Activated T-cell treated with anti-CD3 and anti-CD28 coated beads, Interleukin-2, amount 50 U/mL, for 4 hours (primary cell): Measurements from ENCODE around the gene ATP4B. TPM values are rescaled to one million over a fixed set of nuclear protein-coding genes. Genes with fewer than 3 reads are reported as not detected.

Source experiments
- ATAC-seq, 2 donors: fragments of 200-7000 bp; cut with Tn5 transposase; one replicate each; pipeline ENCODE4 v1.10.0; 2021
- DNase-seq: peaks from one replicate; pipeline ENCODE4 v3.0.0-alpha.2; 2020
- H3K27me3 Mint-ChIP-seq: one replicate; pipeline ENCODE4 v1.8.0; 2021; ENCODE audit warnings: low read depth, mixed read lengths
- H3K36me3 Mint-ChIP-seq: one replicate; pipeline ENCODE4 v1.8.0; 2022; ENCODE audit warnings: mixed read lengths; ENCODE audit not compliant: insufficient read depth
- H3K4me1 Mint-ChIP-seq: one replicate; pipeline ENCODE4 v1.8.0; 2021; ENCODE audit warnings: low read depth, mixed read lengths
- H3K4me3 Mint-ChIP-seq: one replicate; pipeline ENCODE4 v1.8.0; 2021; ENCODE audit warnings: mild to moderate bottlenecking, moderate library complexity, mixed read lengths
- H3K9me3 Mint-ChIP-seq: one replicate; pipeline ENCODE4 v1.8.0; 2021; ENCODE audit warnings: mixed read lengths
- total RNA-seq, 3 donors: library from RNA; stranded (reverse); gene quantifications; one replicate each; pipeline ENCODE4 v1.2.1, GENCODE V29; 2021

The ATP4B gene
- total RNA-seq, 3 donors from 2014 or later = not detected

- no peaks in the 10 kb centered on the region for H3K27me3 Mint-ChIP-seq
- H3K4me1 Mint-ChIP-seq = peaks cover 20% of the 10 kb centered on the region
- no peak for DNase-seq
- no peak for ATAC-seq
- H3K9me3 Mint-ChIP-seq = no peaks in the 10 kb centered on the region
- peaks cover 8% of the 10 kb centered on the region for H3K36me3 Mint-ChIP-seq
- H3K4me3 Mint-ChIP-seq = no peak overlapping the region
Measured at GRCh38 chr13:113605461-113605860, 52.5 kb downstream of the ATP4B start.

- Mint-ChIP-seq H3K36me3 (peaks cover 6% of the 10 kb centered on the region), H3K9me3 (no peaks in the 10 kb centered on the region), H3K27me3 (no peaks in the 10 kb centered on the region), H3K4me1 (peaks cover 20% of the 10 kb centered on the region), H3K4me3 (no peak overlapping the region)
- ATAC-seq (no peak), DNase-seq (no peak)
Measured at GRCh38 chr13:113604186-113604585, 53.8 kb downstream of the ATP4B start.

GRCh38 chr13:113603116-113603710, 54.8 kb downstream of the ATP4B start:
- H3K9me3 Mint-ChIP-seq = no peaks in the 10 kb centered on the region
- ATAC-seq (no peak), DNase-seq (no peak)
- peaks cover 8% of the 10 kb centered on the region for H3K36me3 Mint-ChIP-seq
- no peak overlapping the region for H3K4me3 Mint-ChIP-seq
- H3K27me3 Mint-ChIP-seq = no peaks in the 10 kb centered on the region
- peaks cover 20% of the 10 kb centered on the region for H3K4me1 Mint-ChIP-seq

- no peak for DNase-seq
- H3K36me3 Mint-ChIP-seq = peaks cover 9% of the 10 kb centered on the region
- no peaks in the 10 kb centered on the region for H3K27me3 Mint-ChIP-seq
- no peaks in the 10 kb centered on the region for H3K9me3 Mint-ChIP-seq
- ATAC-seq = no peak
- H3K4me1 Mint-ChIP-seq = peaks cover 20% of the 10 kb centered on the region
- H3K4me3 Mint-ChIP-seq = no peak overlapping the region
Measured at GRCh38 chr13:113602291-113602988, 55.6 kb downstream of the ATP4B start.

GRCh38 chr13:113601166-113602070, 56.6 kb downstream of the ATP4B start:
- Mint-ChIP-seq H3K27me3 (no peaks in the 10 kb centered on the region), H3K9me3 (no peaks in the 10 kb centered on the region), H3K4me1 (peaks cover 18% of the 10 kb centered on the region), H3K4me3 (no peak overlapping the region), H3K36me3 (peaks cover 12% of the 10 kb centered on the region)
- DNase-seq (no peak), ATAC-seq (no peak)

GRCh38 chr13:113599391-113599790, 58.6 kb downstream of the ATP4B start:
- Mint-ChIP-seq H3K4me3 (no peak overlapping the region), H3K4me1 (peaks cover 9% of the 10 kb centered on the region), H3K36me3 (peaks cover 16% of the 10 kb centered on the region), H3K27me3 (no peaks in the 10 kb centered on the region), H3K9me3 (no peaks in the 10 kb centered on the region)
- ATAC-seq (no peak), DNase-seq (no peak)

Other genes starting within 250 kb of the ATP4B start
- gene ADPRHL1, start 204.7 kb downstream of the ATP4B start, total RNA-seq = under 1 TPM; 0.54 to 0.81 (median 0.79) TPM
- 10 to 100 TPM; 11.1 to 13.7 (median 12.4) TPM for gene DCUN1D2, start 167.5 kb downstream of the ATP4B start, total RNA-seq
- 100 to 1,000 TPM; 147 to 200 (median 172) TPM for gene TFDP1, start 73.4 kb downstream of the ATP4B start, total RNA-seq
- gene GRK1, start 9.0 kb upstream of the ATP4B start, total RNA-seq = under 1 TPM in 1 of 3 donors, not detected in 2; 0.05 TPM
- 1 to 10 TPM; 1.1 to 1.4 (median 1.3) TPM for gene TMEM255B, start 101.0 kb upstream of the ATP4B start, total RNA-seq
- gene GAS6, start 205.9 kb upstream of the ATP4B start, total RNA-seq = under 1 TPM; 0.61 to 0.84 (median 0.71) TPM